ENCODE results near the gene ANK3.

ANK3 gene

GRCh38 chr10:60347270-60347669 is 42.4 kb downstream of the ANK3 start:
- no peak for TF ChIP-seq POLR2AphosphoS5 (IDR thresholded peaks at IDR 0.05; ENCODE audit: low read depth, low read length)
- TF ChIP-seq TAF1 (IDR thresholded peaks at IDR 0.05; ENCODE audit: borderline replicate concordance, insufficient read depth, low read length) = no peak
- no peak for TF ChIP-seq REST (IDR thresholded peaks at IDR 0.05; ENCODE audit: insufficient read depth in 1 of 2, low read depth in 2 of 2, low read length in 2 of 2)
- TF ChIP-seq FOXP2 (optimal IDR thresholded peaks at IDR 0.05; ENCODE audit: borderline replicate concordance, extremely low read depth, extremely low read length, insufficient read depth) = no peak

- TF ChIP-seq SIN3A (IDR thresholded peaks at IDR 0.05; ENCODE audit: borderline replicate concordance, insufficient read depth, low read length) = no peak
- TF ChIP-seq FOXP2 (optimal IDR thresholded peaks at IDR 0.05; ENCODE audit: borderline replicate concordance, extremely low read depth, extremely low read length, insufficient read depth) = no peak
- TF ChIP-seq REST (IDR thresholded peaks at IDR 0.05; ENCODE audit: insufficient read depth in 1 of 2, low read depth in 2 of 2, low read length in 2 of 2) = no peak
- TF ChIP-seq POLR2AphosphoS5 (IDR thresholded peaks at IDR 0.05; ENCODE audit: low read depth, low read length) = no peak
- TF ChIP-seq TAF1 (IDR thresholded peaks at IDR 0.05; ENCODE audit: borderline replicate concordance, insufficient read depth, low read length) = no peak
These were observed 43.0 kb downstream of the ANK3 start for GRCh38 chr10:60346661-60347060.

- no peak for TF ChIP-seq TAF1 (IDR thresholded peaks at IDR 0.05; ENCODE audit: borderline replicate concordance, insufficient read depth, low read length)
- TF ChIP-seq FOXP2 (optimal IDR thresholded peaks at IDR 0.05; ENCODE audit: borderline replicate concordance, extremely low read depth, extremely low read length, insufficient read depth) = no peak
- TF ChIP-seq SIN3A (IDR thresholded peaks at IDR 0.05; ENCODE audit: borderline replicate concordance, insufficient read depth, low read length) = no peak
- no peak for TF ChIP-seq REST (IDR thresholded peaks at IDR 0.05; ENCODE audit: insufficient read depth in 1 of 2, low read depth in 2 of 2, low read length in 2 of 2)
- no peak for TF ChIP-seq POLR2AphosphoS5 (IDR thresholded peaks at IDR 0.05; ENCODE audit: low read depth, low read length)
These were observed 46.4 kb downstream of the ANK3 start for GRCh38 chr10:60343254-60343653.

- TF ChIP-seq FOXP2 (optimal IDR thresholded peaks at IDR 0.05; ENCODE audit: borderline replicate concordance, extremely low read depth, extremely low read length, insufficient read depth) (no peak), SIN3A (IDR thresholded peaks at IDR 0.05; ENCODE audit: borderline replicate concordance, insufficient read depth, low read length) (no peak), REST (IDR thresholded peaks at IDR 0.05; ENCODE audit: insufficient read depth in 1 of 2, low read depth in 2 of 2, low read length in 2 of 2) (no peak), TAF1 (IDR thresholded peaks at IDR 0.05; ENCODE audit: borderline replicate concordance, insufficient read depth, low read length) (no peak), POLR2AphosphoS5 (IDR thresholded peaks at IDR 0.05; ENCODE audit: low read depth, low read length) (no peak)
These were observed 47.7 kb downstream of the ANK3 start for GRCh38 chr10:60341969-60342368.

GRCh38 chr10:60340973-60341372 is 48.7 kb downstream of the ANK3 start:
- TF ChIP-seq TAF1 (IDR thresholded peaks at IDR 0.05; ENCODE audit: borderline replicate concordance, insufficient read depth, low read length) (no peak), POLR2AphosphoS5 (IDR thresholded peaks at IDR 0.05; ENCODE audit: low read depth, low read length) (no peak), FOXP2 (optimal IDR thresholded peaks at IDR 0.05; ENCODE audit: borderline replicate concordance, extremely low read depth, extremely low read length, insufficient read depth) (no peak), REST (IDR thresholded peaks at IDR 0.05; ENCODE audit: insufficient read depth in 1 of 2, low read depth in 2 of 2, low read length in 2 of 2) (no peak), SIN3A (IDR thresholded peaks at IDR 0.05; ENCODE audit: borderline replicate concordance, insufficient read depth, low read length) (no peak)
